GM18498 (cell line): ENCODE measurements around the gene FAM50B.

Experiments
- ATAC-seq: cut with Tn5 transposase; IDR thresholded peaks from one replicate; pipeline ENCODE4 v1.9.1; 2021; ENCODE audit warnings: mild to moderate bottlenecking, moderate library complexity; ENCODE audit not compliant: unreplicated experiment

Gene FAM50B

GRCh38 chr6:3892603-3893002, 43.4 kb downstream of the FAM50B start:
- no peak for ATAC-seq

GRCh38 chr6:3893487-3893886, 44.3 kb downstream of the FAM50B start:
- ATAC-seq, result no peak

- ATAC-seq, result no peak
Observed at GRCh38 chr6:3893917-3894316, 44.7 kb downstream of the FAM50B start.

GRCh38 chr6:3894590-3895311, 45.6 kb downstream of the FAM50B start:
- no peak for ATAC-seq

- ATAC-seq, result no peak
Observed at GRCh38 chr6:3895312-3895653, 46.1 kb downstream of the FAM50B start.

GRCh38 chr6:3895805-3896204, 46.6 kb downstream of the FAM50B start:
- no peak for ATAC-seq

GRCh38 chr6:3898265-3898994, 49.3 kb downstream of the FAM50B start:
- ATAC-seq, result no peak

- ATAC-seq, result no peak
Observed at GRCh38 chr6:3899061-3899460, 49.9 kb downstream of the FAM50B start.

- ATAC-seq, result no peak
Observed at GRCh38 chr6:3899970-3900439, 50.8 kb downstream of the FAM50B start.
